Camera-type eye (tissue), 1 donor: ENCODE results near the gene RASA3. TPM values are rescaled to one million over a fixed set of nuclear protein-coding genes. Genes with fewer than 3 reads are reported as not detected.

Experiments used
- total RNA-seq: library from RNA; depleted of rRNA; stranded (reverse); fragments of >200 nt; gene quantifications from one replicate; pipeline ENCODE4 v1.2.3, GENCODE V29; 2014

Gene RASA3, protein sequence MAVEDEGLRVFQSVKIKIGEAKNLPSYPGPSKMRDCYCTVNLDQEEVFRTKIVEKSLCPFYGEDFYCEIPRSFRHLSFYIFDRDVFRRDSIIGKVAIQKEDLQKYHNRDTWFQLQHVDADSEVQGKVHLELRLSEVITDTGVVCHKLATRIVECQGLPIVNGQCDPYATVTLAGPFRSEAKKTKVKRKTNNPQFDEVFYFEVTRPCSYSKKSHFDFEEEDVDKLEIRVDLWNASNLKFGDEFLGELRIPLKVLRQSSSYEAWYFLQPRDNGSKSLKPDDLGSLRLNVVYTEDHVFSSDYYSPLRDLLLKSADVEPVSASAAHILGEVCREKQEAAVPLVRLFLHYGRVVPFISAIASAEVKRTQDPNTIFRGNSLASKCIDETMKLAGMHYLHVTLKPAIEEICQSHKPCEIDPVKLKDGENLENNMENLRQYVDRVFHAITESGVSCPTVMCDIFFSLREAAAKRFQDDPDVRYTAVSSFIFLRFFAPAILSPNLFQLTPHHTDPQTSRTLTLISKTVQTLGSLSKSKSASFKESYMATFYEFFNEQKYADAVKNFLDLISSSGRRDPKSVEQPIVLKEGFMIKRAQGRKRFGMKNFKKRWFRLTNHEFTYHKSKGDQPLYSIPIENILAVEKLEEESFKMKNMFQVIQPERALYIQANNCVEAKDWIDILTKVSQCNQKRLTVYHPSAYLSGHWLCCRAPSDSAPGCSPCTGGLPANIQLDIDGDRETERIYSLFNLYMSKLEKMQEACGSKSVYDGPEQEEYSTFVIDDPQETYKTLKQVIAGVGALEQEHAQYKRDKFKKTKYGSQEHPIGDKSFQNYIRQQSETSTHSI
- 29.1 TPM for total RNA-seq

DNA sequence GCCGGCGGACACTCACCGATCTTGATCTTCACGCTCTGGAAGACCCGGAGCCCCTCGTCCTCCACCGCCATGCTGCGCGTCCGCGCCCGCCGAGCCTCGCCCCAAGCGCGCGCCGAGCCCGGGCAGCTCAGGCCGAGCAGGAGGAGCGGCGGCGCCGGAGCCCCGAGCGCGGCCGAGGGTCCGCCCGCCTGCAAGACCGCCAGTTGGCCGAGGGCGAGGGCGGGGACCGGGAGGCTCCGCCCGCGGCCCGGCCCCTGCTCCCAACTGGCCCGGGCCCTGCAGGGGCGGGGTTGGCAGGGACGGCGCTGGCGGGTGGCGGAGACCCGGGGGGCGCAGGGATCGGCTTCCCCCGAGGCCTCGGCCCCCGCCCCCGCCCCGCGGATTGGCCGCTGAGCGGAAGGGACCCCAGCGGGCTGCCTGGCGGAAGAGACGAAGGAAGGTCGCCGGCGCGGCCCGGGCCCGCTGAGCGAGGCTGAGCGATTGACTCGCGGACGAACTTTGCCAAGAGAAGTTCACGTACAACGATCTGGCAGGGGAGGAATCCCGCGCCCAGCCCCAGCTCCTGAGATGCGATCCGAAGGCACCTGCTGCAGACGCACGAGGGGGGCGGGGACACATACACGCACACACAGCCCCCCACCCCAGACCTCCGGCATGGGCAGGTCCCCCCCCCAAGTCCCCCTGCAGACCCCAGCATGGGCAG lies at the start of gene RASA3:
RASA3 (minus strand) TSS at position 205 of the 703 bp plus-strand sequence; CDS start at position 71, 134 bp downstream.

DNA sequence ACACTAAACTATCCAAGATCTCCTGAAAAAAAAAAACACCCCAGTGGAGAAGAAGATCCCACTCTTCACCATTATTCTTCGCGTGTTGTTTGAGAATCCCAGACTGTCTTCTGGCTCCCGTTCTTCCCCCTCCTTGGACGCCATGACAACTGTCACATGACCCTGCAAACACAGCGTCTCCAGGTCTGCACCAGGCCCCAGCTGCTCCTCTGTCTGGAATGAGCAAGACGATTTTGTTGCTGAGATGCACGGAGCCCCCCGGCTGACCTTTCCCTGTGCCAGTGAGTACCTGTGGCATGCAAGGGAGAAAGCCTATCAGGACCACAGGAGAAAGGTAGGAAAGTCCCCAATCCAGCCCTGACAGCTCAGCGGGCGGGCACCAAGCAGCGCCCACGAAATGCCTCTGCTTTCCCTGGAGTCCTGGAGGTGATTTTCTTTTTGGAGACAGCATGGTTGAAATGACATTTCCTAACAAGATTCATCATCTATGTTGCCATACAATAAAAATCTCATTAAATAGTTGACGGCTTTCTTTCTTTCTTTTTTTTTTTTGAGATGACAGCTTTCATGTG lies 46.8 kb upstream of the RASA3 start, which contains the start of gene CFAP97D2:
CFAP97D2 (plus strand) TSS at position 171 of the 572 bp plus-strand sequence; CDS start at position 245, 74 bp downstream.

DNA sequence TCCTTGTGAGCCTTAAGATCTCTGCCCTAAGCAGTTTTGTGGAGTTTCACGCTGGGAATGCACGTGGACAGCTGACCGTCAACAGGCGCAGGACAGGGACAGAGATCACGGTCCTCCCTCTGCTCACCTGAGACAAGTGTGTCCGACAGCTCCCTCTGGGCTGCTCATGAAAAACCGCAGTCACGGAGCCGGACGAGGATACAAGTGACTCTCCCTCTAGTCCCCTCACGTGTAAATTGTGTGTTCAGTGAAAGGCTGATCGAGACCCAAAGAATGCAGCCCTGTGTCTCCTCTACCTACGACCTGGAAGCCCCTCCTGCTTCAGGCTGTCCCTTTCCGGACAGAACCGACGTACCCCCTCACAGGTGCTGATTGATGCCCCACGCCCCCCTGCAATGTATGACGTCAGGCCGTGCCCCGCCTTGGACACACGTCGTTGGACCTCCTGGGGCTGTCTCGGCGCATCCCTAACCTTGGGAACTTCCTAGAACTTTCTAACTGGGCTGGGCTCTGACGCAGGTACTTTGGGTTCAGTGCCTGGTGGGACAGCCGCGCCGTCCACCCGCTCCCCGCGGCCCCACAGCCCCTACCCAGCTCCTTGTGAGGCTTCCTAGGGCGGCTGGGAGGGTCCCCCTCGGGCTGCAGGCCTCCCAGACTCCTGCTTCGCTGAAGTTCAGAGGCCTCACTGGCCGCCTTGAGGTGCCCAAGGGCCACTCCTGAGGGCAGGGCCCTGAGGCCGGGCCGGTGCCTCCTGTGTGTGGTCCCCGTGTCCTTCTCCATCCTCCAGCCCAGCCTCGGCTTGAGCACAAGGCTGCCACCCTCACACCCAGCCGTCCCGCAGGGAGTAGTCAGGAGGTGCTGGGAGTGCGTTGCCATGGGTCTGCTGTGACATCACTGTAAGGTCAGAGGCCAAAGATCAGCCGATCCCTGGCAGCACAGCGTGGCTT lies 158.9 kb downstream of the RASA3 start, which contains the start of gene C13orf46:
C13orf46 (minus strand) TSS at position 859 of the 947 bp plus-strand sequence; CDS start at position 780, 79 bp downstream.

Other genes with a start within 250 kb of the RASA3 start
- 1.7 TPM for gene C13orf46, start 158.5 kb downstream of the RASA3 start, total RNA-seq
- gene CFAP97D2, start 46.6 kb upstream of the RASA3 start, total RNA-seq, result not detected
- 98.8 TPM for gene CDC16, start 102.3 kb upstream of the RASA3 start, total RNA-seq
- 63.1 TPM for gene UPF3A, start 149.0 kb upstream of the RASA3 start, total RNA-seq
- gene CHAMP1, start 181.9 kb upstream of the RASA3 start, total RNA-seq, result 26.3 TPM